Uterus (tissue), 4 donors: ENCODE measurements around the gene SDHA. TPM values are rescaled to one million over a fixed set of nuclear protein-coding genes. Genes with fewer than 3 reads are reported as not detected.

Source experiments
- DNase-seq, 2 donors: peaks; one replicate each; pipeline ENCODE4 v3.0.0-alpha.2; 2019 to 2020
- H3K27ac ChIP-seq, 2 donors: fragments of 200-600 bp; sonication (generic); 1 replicate in 1 of 2; 2 replicates in 1 of 2; pipeline ENCODE4 v1.5.1; 2016 to 2018
- H3K27me3 ChIP-seq, 2 donors: fragments of 200-600 bp; sonication (generic); one replicate each; pipeline ENCODE4 v1.5.1; 2018 to 2019; ENCODE audit warnings: control low read depth in 1 of 2
- H3K36me3 ChIP-seq, 2 donors: fragments of 200-600 bp; sonication (generic); one replicate each; pipeline ENCODE4 v1.5.1; 2019; ENCODE audit warnings: control low read depth in 1 of 2
- H3K4me1 ChIP-seq, 2 donors: fragments of 200-600 bp; sonication (generic); one replicate each; pipeline ENCODE4 v1.5.1; 2018 to 2019; ENCODE audit warnings: control low read depth in 1 of 2
- H3K4me3 ChIP-seq, 2 donors: fragments of 200-600 bp; sonication (generic); 1 replicate in 1 of 2; 2 replicates in 1 of 2; pipeline ENCODE4 v1.5.1; 2018 to 2019; ENCODE audit warnings: mild to moderate bottlenecking in 1 of 2
- H3K9me3 ChIP-seq, 2 donors: fragments of 200-600 bp; sonication (generic); one replicate each; pipeline ENCODE4 v1.5.1; 2019; ENCODE audit warnings: control low read depth in 1 of 2
- POLR2A ChIP-seq, 2 donors: fragments of 450-650 bp; IDR thresholded peaks; one replicate each; pipeline ENCODE4 v1.6.1; 2016; ENCODE audit warnings: antibody characterized with exemption in 2 of 2, mild to moderate bottlenecking in 1 of 2, moderate library complexity in 1 of 2
- intact Hi-C: fragments of 100-400 bp; cut with DNase I; formaldehyde crosslinking; loops from one replicate; pipeline ENCODE4 v1.15.1; 2023; ENCODE audit warnings: low total_unique reads
- total RNA-seq, 4 donors: library from RNA; depleted of rRNA in 3 of 4; stranded (reverse); fragments of >200 nt in 3 of 4; gene quantifications; one replicate each; pipeline versions ENCODE4 v1.1.0 to v1.2.4, GENCODE V29; 2014 to 2023
- TF ChIP-seq, protein P1 (sequence below), 4 experiments: fragments of 200-600 bp in 2 of 4; fragments of 450-650 bp in 2 of 4; sonication (generic) in 2 of 4; IDR thresholded peaks; one replicate each; pipeline ENCODE4 v1.5.1; 2016 to 2019; ENCODE audit warnings: antibody characterized with exemption in 4 of 4, mild to moderate bottlenecking in 2 of 4, moderate library complexity in 1 of 4
- donor health status: DM: yes; HTN: yes; CAD: no.

Gene SDHA
- total RNA-seq, 4 donors from 2014 or later, result 39.1 to 97.1 (median 65.4) TPM

DNA sequence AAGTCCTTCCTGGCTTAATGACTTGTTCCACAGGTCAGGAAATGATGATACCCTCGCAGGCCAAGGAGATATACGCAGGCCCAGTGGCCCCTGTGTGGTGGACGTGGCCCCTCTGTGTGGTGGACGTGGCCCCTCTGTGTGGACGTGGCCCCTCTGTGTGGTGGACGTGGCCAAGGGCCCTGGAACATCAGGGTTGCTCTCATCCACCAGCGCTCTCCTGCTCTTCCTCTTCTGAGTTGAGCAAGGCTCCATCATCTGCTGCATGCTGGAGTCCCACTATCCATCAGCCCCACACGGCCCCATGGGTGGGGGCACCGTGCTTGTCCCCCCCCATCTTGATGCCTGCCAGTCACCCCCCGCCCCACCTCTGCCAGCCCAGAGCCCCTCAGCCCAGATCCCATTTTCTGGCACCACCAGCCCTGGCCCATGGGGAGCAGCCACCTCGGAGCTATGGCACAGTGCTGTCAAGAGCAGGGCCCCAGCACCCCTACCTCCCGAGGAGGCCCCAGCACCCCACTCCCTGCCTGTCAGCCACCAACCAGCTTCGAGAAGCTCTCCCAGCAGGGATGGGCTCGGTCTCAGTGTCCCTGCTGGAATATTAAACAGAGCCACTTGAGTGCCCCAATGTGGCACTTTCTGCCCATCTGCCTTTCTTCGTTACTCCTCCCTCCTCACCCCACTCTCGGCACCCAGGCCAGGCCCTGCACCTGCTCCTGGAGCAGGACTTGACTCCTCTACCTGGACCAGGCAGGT, 18.7 kb upstream of the SDHA start:
- no peak overlapping the region for H3K4me3 ChIP-seq
- DNase-seq, result no peak
- no peaks in the 10 kb centered on the region for H3K36me3 ChIP-seq
- no peak overlapping the region for H3K27ac ChIP-seq
- H3K9me3 ChIP-seq, result no peaks in the 10 kb centered on the region
- intact Hi-C loops, result no loop called here
- no peak for TF ChIP-seq POLR2A (IDR thresholded peaks at IDR 0.05)
- TF ChIP-seq, protein P1, sequence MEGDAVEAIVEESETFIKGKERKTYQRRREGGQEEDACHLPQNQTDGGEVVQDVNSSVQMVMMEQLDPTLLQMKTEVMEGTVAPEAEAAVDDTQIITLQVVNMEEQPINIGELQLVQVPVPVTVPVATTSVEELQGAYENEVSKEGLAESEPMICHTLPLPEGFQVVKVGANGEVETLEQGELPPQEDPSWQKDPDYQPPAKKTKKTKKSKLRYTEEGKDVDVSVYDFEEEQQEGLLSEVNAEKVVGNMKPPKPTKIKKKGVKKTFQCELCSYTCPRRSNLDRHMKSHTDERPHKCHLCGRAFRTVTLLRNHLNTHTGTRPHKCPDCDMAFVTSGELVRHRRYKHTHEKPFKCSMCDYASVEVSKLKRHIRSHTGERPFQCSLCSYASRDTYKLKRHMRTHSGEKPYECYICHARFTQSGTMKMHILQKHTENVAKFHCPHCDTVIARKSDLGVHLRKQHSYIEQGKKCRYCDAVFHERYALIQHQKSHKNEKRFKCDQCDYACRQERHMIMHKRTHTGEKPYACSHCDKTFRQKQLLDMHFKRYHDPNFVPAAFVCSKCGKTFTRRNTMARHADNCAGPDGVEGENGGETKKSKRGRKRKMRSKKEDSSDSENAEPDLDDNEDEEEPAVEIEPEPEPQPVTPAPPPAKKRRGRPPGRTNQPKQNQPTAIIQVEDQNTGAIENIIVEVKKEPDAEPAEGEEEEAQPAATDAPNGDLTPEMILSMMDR (IDR thresholded peaks at IDR 0.05), result no peak
- no peaks in the 10 kb centered on the region for H3K27me3 ChIP-seq
- H3K4me1 ChIP-seq, result no peaks in the 10 kb centered on the region

DNA sequence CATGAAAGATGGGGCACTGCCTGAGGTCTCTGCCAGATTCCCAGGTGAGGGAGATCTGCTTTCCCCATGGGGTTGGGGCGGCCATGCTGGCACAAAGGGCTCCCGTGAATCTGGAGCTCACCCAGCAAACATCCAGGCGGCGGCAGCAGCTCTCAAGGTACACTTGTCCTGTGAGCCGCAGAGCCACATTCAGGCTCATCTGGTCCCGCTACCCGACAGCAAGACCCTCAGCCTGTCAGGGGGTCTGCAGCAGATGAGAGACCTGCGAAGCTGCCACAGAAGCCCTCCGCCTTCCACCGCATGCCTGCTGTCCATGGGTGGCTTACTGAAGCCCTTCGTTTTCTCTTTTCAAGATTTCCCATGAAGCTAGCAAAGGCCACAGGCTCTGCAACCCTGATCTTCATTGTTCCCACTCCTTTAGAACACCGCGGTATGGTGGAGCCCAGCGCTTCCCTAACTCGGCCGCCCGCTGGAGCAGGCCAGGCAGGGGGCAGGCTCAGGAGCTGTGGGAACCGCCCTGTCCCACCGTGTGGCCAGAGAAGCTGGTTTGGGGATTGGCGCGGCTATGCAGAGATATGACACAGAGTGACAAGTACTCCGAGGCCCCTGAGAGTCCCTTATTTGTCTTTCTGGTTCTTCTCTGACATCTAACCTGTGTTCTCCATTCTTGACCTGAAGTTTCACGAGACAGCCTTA, 18.0 kb upstream of the SDHA start:
- no peak overlapping the region for H3K27ac ChIP-seq
- DNase-seq, result no peak
- no peaks in the 10 kb centered on the region for H3K36me3 ChIP-seq
- H3K27me3 ChIP-seq, result no peaks in the 10 kb centered on the region
- H3K9me3 ChIP-seq, result no peaks in the 10 kb centered on the region
- no peaks in the 10 kb centered on the region for H3K4me1 ChIP-seq
- intact Hi-C loops, result no loop called here
- TF ChIP-seq, protein P1 (IDR thresholded peaks at IDR 0.05), result no peak
- TF ChIP-seq POLR2A (IDR thresholded peaks at IDR 0.05), result no peak
- no peak overlapping the region for H3K4me3 ChIP-seq

DNA sequence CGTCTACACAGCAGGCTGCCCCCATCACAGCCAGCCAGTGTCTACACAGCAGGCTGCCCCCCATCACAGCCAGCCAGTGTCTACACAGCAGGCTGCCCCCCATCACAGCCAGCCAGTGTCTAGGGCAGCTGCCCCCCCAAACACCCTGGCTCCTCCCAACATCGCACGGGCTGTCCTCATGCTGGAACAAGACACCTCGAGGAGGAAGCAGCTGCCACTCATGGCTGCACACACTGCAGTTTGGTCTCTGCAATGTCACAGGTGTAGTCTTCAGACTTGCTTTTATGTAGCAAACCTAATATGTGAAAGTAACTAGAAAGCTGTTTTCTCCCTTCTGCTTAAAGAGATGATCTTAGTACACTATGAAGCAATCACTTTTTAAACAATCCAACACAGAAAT, 17.1 kb upstream of the SDHA start:
- Histone ChIP-seq H3K27ac (no peak overlapping the region), H3K4me1 (no peaks in the 10 kb centered on the region), H3K4me3 (no peak overlapping the region), H3K9me3 (no peaks in the 10 kb centered on the region), H3K36me3 (no peaks in the 10 kb centered on the region), H3K27me3 (no peaks in the 10 kb centered on the region)
- intact Hi-C loops, result no loop called here
- DNase-seq, result no peak
- no peak for TF ChIP-seq POLR2A (IDR thresholded peaks at IDR 0.05)
- TF ChIP-seq, protein P1 (IDR thresholded peaks at IDR 0.05), result no peak

DNA sequence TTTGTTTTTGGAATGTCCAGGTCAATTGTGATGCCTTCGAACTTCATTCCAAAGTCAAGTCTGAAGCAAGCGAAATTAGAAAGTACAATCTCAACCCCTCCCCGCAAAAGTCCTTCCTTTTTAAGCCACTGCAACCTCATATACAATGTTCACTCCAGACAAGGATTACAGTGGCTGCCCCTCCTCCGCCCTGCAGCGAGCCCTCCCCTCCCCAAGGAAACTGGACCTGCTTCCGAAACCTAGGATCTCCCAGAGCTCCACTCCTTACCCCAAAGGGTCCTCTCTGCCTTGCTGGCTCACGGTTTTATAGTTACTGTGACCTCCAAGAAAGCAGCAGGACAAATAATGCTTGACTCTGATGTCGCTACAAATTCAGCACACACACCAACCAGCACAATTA, 16.4 kb upstream of the SDHA start:
- H3K27ac ChIP-seq, result no peak overlapping the region
- H3K36me3 ChIP-seq, result no peaks in the 10 kb centered on the region
- TF ChIP-seq, protein P1 (IDR thresholded peaks at IDR 0.05), result no peak
- no peak for TF ChIP-seq POLR2A (IDR thresholded peaks at IDR 0.05)
- no peak overlapping the region for H3K4me3 ChIP-seq
- no peaks in the 10 kb centered on the region for H3K9me3 ChIP-seq
- no peaks in the 10 kb centered on the region for H3K4me1 ChIP-seq
- intact Hi-C loops, result no loop called here
- no peak for DNase-seq
- H3K27me3 ChIP-seq, result no peaks in the 10 kb centered on the region

DNA sequence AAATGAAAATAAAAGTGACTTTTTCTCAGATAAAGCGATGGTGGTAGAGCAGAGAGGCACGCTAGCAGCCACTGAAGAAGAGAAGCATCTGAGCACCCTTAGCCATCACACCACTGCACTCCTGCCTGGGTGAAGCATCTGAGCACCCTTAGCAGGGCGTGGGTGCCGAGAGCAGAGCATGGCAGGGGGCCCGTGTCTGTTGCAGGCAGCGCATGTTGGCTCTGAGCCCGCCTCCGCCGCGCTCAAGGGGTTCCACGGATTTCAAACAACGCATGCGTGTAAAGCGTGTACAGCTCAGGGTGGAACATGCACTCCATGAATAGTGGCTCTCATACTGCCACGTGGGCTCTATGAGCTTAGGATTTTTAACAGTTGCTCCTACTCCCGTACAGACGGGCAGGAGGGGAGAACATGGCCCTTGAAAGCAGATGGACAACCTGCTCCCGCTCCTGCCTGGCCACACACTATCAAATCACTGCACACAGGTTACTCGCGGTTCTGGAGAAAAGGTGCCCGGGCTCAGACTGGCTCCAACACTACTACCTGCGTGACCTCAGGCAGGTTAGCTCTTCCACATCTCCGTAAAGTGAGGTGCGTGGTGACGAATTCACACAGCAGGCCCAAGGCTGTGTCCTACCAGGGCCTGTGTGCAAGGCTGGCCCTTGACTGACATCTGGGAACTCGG, 14.7 kb upstream of the SDHA start:
- TF ChIP-seq, protein P1 (IDR thresholded peaks at IDR 0.05), result no peak
- no peak overlapping the region for H3K27ac ChIP-seq
- no peak overlapping the region for H3K4me3 ChIP-seq
- H3K4me1 ChIP-seq, result no peaks in the 10 kb centered on the region
- no peaks in the 10 kb centered on the region for H3K36me3 ChIP-seq
- H3K27me3 ChIP-seq, result no peaks in the 10 kb centered on the region
- no peaks in the 10 kb centered on the region for H3K9me3 ChIP-seq
- no peak for DNase-seq
- intact Hi-C loops, result no loop called here
